Fibroblast of skin of right biceps (primary cell): Measurements from ENCODE around the gene HIVEP3.

ENCODE experiments used
- DNase-seq: peaks from one replicate; pipeline ENCODE4 v3.0.0-alpha.2; 2013

The HIVEP3 gene

GRCh38 chr1:41891199-41891896, 27.4 kb downstream of the HIVEP3 start:
- peak; percentile 36 for DNase-seq

- peak; percentile 20 for DNase-seq
These were observed 27.9 kb downstream of the HIVEP3 start for GRCh38 chr1:41890825-41891198.

- no peak for DNase-seq
These were observed 29.0 kb downstream of the HIVEP3 start for GRCh38 chr1:41889506-41890414.

- DNase-seq, result no peak
These were observed 30.0 kb downstream of the HIVEP3 start for GRCh38 chr1:41888756-41889155.

GRCh38 chr1:41887365-41887764, 31.4 kb downstream of the HIVEP3 start:
- no peak for DNase-seq

GRCh38 chr1:41884256-41885230, 34.2 kb downstream of the HIVEP3 start:
- no peak for DNase-seq

GRCh38 chr1:41883507-41883906, 35.2 kb downstream of the HIVEP3 start:
- DNase-seq, result no peak

GRCh38 chr1:41882486-41882885, 36.2 kb downstream of the HIVEP3 start:
- DNase-seq, result no peak

GRCh38 chr1:41882068-41882477, 36.6 kb downstream of the HIVEP3 start:
- DNase-seq, result no peak

- no peak for DNase-seq
These were observed 37.5 kb downstream of the HIVEP3 start for GRCh38 chr1:41880950-41881885.

- DNase-seq, result no peak
These were observed 38.5 kb downstream of the HIVEP3 start for GRCh38 chr1:41880261-41880660.

GRCh38 chr1:41879617-41880016, 39.1 kb downstream of the HIVEP3 start:
- no peak for DNase-seq

GRCh38 chr1:41878911-41879310, 39.8 kb downstream of the HIVEP3 start:
- DNase-seq, result no peak

- DNase-seq, result no peak
These were observed 40.2 kb downstream of the HIVEP3 start for GRCh38 chr1:41878495-41878894.

- DNase-seq, result peak; percentile 67
These were observed 41.9 kb downstream of the HIVEP3 start for GRCh38 chr1:41876576-41877445.

- DNase-seq, result no peak
These were observed 43.2 kb downstream of the HIVEP3 start for GRCh38 chr1:41875487-41875886.

GRCh38 chr1:41874903-41875411, 43.8 kb downstream of the HIVEP3 start:
- DNase-seq, result no peak

- no peak for DNase-seq
These were observed 44.5 kb downstream of the HIVEP3 start for GRCh38 chr1:41874151-41874719.

- DNase-seq, result no peak
These were observed 46.6 kb downstream of the HIVEP3 start for GRCh38 chr1:41872074-41872473.

- DNase-seq, result peak; percentile 91
These were observed 48.6 kb downstream of the HIVEP3 start for GRCh38 chr1:41870076-41870562.
